GM10248 (cell line): ENCODE measurements around the gene PSORS1C1.

Experiments used
- CTCF ChIA-PET: fragments of 300-600 bp; sonication (Branson Sonifier 250); formaldehyde crosslinking; extraction: SDS; loops from one replicate; lab custom pipeline; 2021; ENCODE audit warnings: antibody characterized with exemption; lab: Yijun Ruan, JAX
- POLR2A ChIA-PET: fragments of 350-650 bp; sonication (Branson Sonifier 250); formaldehyde crosslinking; extraction: SDS; loops from one replicate; lab custom pipeline; 2020; ENCODE audit warnings: antibody characterized with exemption; lab: Yijun Ruan, JAX
- DNase-seq: peaks from one replicate; pipeline ENCODE4 v3.0.0; 2012; ENCODE audit errors: extremely low spot score
- CTCF ChIP-seq: IDR thresholded peaks from 2 replicates; pipeline ENCODE4 v1.5.1; 2012; ENCODE audit warnings: mild to moderate bottlenecking, low read depth; ENCODE audit errors: extremely low read depth, missing control alignments, control extremely low read depth

The PSORS1C1 gene

GRCh38 chr6:31139599-31139998 is 25.0 kb downstream of the PSORS1C1 start:
- ChIA-PET CTCF (interaction anchor here (1.8 to 20.0 kb wide), 5 partner anchors 8 to 227 kb away, joined by 5 to 256 read pairs (median 21); no protein-coding TSS in a partner anchor), POLR2A (interaction anchor here (0.9 kb wide), 1 partner anchor 26 kb away, joined by 4 read pairs; no protein-coding TSS in a partner anchor)
- DNase-seq: no peak
- TF ChIP-seq CTCF: no peak

GRCh38 chr6:31140643-31141042 is 26.0 kb downstream of the PSORS1C1 start:
- ChIA-PET CTCF (interaction anchor here (1.8 to 20.0 kb wide), 2 partner anchors 53 to 226 kb away, joined by 5 to 256 read pairs; no protein-coding TSS in a partner anchor), POLR2A (interaction anchor here (0.9 kb wide), 1 partner anchor 25 kb away, joined by 4 read pairs; no protein-coding TSS in a partner anchor)

GRCh38 chr6:31142361-31142761 is 27.8 kb downstream of the PSORS1C1 start:
- POLR2A ChIA-PET: no interaction called here
- TF ChIP-seq CTCF: no peak
- CTCF ChIA-PET: interaction anchor here (0.8 to 20.0 kb wide), 5 partner anchors 11 to 224 kb away, joined by 3 to 256 read pairs (median 5); partner anchors contain the start of gene TCF19
- no peak for DNase-seq

More at GRCh38 chr6:31140643-31141042, 26.0 kb downstream of the PSORS1C1 start:
- no peak for DNase-seq
- no peak for TF ChIP-seq CTCF

GRCh38 chr6:31143148-31143547 is 28.5 kb downstream of the PSORS1C1 start:
- ChIA-PET POLR2A (no interaction called here), CTCF (interaction anchor here (1.0 to 20.0 kb wide), 3 partner anchors 10 to 51 kb away, joined by 3 to 256 read pairs (median 4); partner anchors contain the start of gene TCF19)
- no peak for DNase-seq
- no peak for TF ChIP-seq CTCF

- DNase-seq: no peak
- CTCF ChIA-PET: interaction anchor here (1.0 to 20.0 kb wide), 5 partner anchors 11 to 49 kb away, joined by 3 to 256 read pairs (median 8); partner anchors contain the start of gene TCF19
- POLR2A ChIA-PET: interaction anchor here (0.5 kb wide), 1 partner anchor 11 kb away, joined by 3 read pairs; no protein-coding TSS in a partner anchor
- no peak for TF ChIP-seq CTCF
Observed at GRCh38 chr6:31144296-31144969, 29.8 kb downstream of the PSORS1C1 start.

GRCh38 chr6:31144970-31145340 is 30.4 kb downstream of the PSORS1C1 start:
- TF ChIP-seq CTCF: no peak
- no peak for DNase-seq
- ChIA-PET POLR2A (no interaction called here), CTCF (interaction anchor here (1.3 to 20.0 kb wide), 6 partner anchors 8 to 231 kb away, joined by 3 to 256 read pairs (median 10); no protein-coding TSS in a partner anchor)
